Hepatocyte (in vitro differentiated cells): ENCODE measurements around the gene LBP.

Source experiments
- EZH2 ChIP-seq: fragments of 200-600 bp; sonication (generic); IDR thresholded peaks from 2 replicates; pipeline ENCODE4 v1.6.1; 2016; ENCODE audit warnings: antibody characterized with exemption, mild to moderate bottlenecking, borderline replicate concordance
- TF ChIP-seq, protein P1 (sequence below): fragments of 200-600 bp; sonication (generic); IDR thresholded peaks from 2 replicates; pipeline ENCODE4 v1.5.1; 2016; ENCODE audit warnings: antibody characterized with exemption, mild to moderate bottlenecking; ENCODE audit not compliant: poor library complexity

DNA sequence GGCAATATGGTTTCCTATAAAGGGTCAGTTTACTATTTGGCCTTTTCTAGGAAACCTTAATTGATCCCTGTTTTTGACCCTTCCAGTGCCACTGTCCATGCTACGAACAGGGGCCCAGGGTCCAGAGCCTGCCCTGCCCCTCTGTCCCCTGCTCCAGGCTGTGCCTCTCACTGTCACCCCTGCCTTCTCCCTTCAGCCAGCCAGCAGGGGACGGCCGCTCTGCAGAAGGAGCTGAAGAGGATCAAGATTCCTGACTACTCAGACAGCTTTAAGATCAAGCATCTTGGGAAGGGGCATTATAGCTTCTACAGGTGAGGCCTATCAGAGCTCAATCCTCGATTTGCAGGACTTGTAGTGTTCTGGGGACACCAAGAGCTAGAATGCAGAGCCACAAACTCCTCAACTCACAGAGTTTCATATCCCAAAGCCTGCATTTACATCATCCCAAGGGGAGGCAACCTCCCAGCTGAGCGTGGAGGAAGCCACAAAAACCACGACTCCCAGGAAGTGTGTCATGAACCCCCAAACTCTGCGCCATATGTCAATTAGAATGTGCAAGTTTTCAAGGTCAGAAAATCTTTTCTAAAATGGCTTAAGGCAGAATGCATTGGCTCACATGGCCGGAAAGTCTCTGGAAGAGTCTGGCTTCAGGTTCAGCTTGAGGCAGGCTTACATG, 38.8 kb upstream of the LBP start:
- TF ChIP-seq, protein P1, sequence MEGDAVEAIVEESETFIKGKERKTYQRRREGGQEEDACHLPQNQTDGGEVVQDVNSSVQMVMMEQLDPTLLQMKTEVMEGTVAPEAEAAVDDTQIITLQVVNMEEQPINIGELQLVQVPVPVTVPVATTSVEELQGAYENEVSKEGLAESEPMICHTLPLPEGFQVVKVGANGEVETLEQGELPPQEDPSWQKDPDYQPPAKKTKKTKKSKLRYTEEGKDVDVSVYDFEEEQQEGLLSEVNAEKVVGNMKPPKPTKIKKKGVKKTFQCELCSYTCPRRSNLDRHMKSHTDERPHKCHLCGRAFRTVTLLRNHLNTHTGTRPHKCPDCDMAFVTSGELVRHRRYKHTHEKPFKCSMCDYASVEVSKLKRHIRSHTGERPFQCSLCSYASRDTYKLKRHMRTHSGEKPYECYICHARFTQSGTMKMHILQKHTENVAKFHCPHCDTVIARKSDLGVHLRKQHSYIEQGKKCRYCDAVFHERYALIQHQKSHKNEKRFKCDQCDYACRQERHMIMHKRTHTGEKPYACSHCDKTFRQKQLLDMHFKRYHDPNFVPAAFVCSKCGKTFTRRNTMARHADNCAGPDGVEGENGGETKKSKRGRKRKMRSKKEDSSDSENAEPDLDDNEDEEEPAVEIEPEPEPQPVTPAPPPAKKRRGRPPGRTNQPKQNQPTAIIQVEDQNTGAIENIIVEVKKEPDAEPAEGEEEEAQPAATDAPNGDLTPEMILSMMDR = no peak
- TF ChIP-seq EZH2 = no peak
